HG02759 (cell line): Measurements from ENCODE around the gene PROKR1.
A peak's percentile ranks its signal among the peaks of the same experiment; 100 is the strongest.
"Not testable (repeated sequence)": the region's sequence is repeated elsewhere in the genome, so short reads cannot be mapped to it uniquely, and the experiment has no call there.

Experiments used
- ATAC-seq: cut with Tn5 transposase; IDR thresholded peaks from one replicate; pipeline ENCODE4 v1.9.1; 2021; ENCODE audit warnings: mild to moderate bottlenecking, moderate library complexity; ENCODE audit not compliant: unreplicated experiment

PROKR1 gene

GRCh38 chr2:68643011-68643873 is at the start of gene PROKR1:
TSS of gene PROKR1 (plus strand) at chr2:68643579. CDS start at chr2:68645822, 2,243 bp downstream.
- no peak for ATAC-seq

GRCh38 chr2:68594041-68594440 is 49.3 kb upstream of the PROKR1 start:
- no peak for ATAC-seq

GRCh38 chr2:68594674-68595492 is 48.5 kb upstream of the PROKR1 start:
- ATAC-seq, result peak; percentile 70

GRCh38 chr2:68595493-68595785 is 47.9 kb upstream of the PROKR1 start:
- ATAC-seq, result not testable (repeated sequence)

- not testable (repeated sequence) for ATAC-seq
Measured at GRCh38 chr2:68600495-68600894, 42.9 kb upstream of the PROKR1 start.

- ATAC-seq, result no peak
Measured at GRCh38 chr2:68603059-68603458, 40.3 kb upstream of the PROKR1 start.

- no peak for ATAC-seq
Measured at GRCh38 chr2:68604077-68604476, 39.3 kb upstream of the PROKR1 start.

- no peak for ATAC-seq
Measured at GRCh38 chr2:68605939-68606338, 37.4 kb upstream of the PROKR1 start.

- no peak for ATAC-seq
Measured at GRCh38 chr2:68606759-68607158, 36.6 kb upstream of the PROKR1 start.

GRCh38 chr2:68607837-68608236 is 35.5 kb upstream of the PROKR1 start:
- ATAC-seq, result no peak

GRCh38 chr2:68612765-68613519 is 30.4 kb upstream of the PROKR1 start:
- no peak for ATAC-seq

GRCh38 chr2:68620772-68621171 is 22.6 kb upstream of the PROKR1 start:
- no peak for ATAC-seq

GRCh38 chr2:68623820-68624219 is 19.6 kb upstream of the PROKR1 start:
- ATAC-seq, result no peak

- no peak for ATAC-seq
Measured at GRCh38 chr2:68627615-68628014, 15.8 kb upstream of the PROKR1 start.

- no peak for ATAC-seq
Measured at GRCh38 chr2:68632021-68632420, 11.4 kb upstream of the PROKR1 start.

- ATAC-seq, result no peak
Measured at GRCh38 chr2:68637047-68637446, 6.3 kb upstream of the PROKR1 start.

- no peak for ATAC-seq
Measured at GRCh38 chr2:68643874-68644485, 601 bp downstream of the PROKR1 start.

GRCh38 chr2:68645523-68645922 is 2.1 kb downstream of the PROKR1 start:
- ATAC-seq, result peak; percentile 72

GRCh38 chr2:68646303-68646702 is 2.9 kb downstream of the PROKR1 start:
- ATAC-seq, result no peak

- ATAC-seq, result no peak
Measured at GRCh38 chr2:68650645-68651044, 7.3 kb downstream of the PROKR1 start.

- ATAC-seq, result peak; percentile 9
Measured at GRCh38 chr2:68653034-68653433, 9.7 kb downstream of the PROKR1 start.
